Ovary (tissue), 3 donors: ENCODE results near the gene ZSWIM8.
"Not testable (repeated sequence)": the region's sequence is repeated elsewhere in the genome, so short reads cannot be mapped to it uniquely, and the experiment has no call there.

Experiments
- POLR2A ChIP-seq: fragments of 450-650 bp; IDR thresholded peaks from one replicate; pipeline ENCODE4 v1.6.1; 2017; ENCODE audit warnings: antibody characterized with exemption, mild to moderate bottlenecking, moderate library complexity
- TF ChIP-seq, protein P1 (sequence below), 3 donors: fragments of 450-650 bp in 2 of 3; fragments of 200-600 bp in 1 of 3; IDR thresholded peaks; one replicate each; pipeline versions ENCODE4 v1.5.1 to v1.8.0; 2016 to 2022; ENCODE audit warnings: antibody characterized with exemption in 3 of 3, mild to moderate bottlenecking in 1 of 3
- donor health status: DM: no; HTN: no; CAD: no.

DNA sequence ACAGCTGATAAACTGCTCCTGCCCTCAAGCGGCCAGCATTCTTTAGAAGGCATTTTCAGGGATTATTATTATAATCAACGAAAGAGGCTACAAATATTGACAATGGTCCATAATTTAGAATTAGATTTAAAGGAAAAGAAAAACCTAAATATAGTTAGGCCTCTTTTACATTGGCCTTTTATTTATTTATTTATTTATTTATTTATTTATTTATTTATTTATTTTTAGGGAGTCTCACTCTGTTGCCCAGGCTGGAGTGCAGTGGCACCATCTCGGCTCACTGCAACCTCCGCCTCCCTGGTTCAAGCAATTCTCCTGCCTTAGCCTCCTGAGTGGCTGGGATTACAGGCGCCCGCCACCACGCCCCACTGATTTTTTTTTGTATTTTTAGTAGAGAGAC lies 43.7 kb downstream of the ZSWIM8 start:
- TF ChIP-seq, protein P1, sequence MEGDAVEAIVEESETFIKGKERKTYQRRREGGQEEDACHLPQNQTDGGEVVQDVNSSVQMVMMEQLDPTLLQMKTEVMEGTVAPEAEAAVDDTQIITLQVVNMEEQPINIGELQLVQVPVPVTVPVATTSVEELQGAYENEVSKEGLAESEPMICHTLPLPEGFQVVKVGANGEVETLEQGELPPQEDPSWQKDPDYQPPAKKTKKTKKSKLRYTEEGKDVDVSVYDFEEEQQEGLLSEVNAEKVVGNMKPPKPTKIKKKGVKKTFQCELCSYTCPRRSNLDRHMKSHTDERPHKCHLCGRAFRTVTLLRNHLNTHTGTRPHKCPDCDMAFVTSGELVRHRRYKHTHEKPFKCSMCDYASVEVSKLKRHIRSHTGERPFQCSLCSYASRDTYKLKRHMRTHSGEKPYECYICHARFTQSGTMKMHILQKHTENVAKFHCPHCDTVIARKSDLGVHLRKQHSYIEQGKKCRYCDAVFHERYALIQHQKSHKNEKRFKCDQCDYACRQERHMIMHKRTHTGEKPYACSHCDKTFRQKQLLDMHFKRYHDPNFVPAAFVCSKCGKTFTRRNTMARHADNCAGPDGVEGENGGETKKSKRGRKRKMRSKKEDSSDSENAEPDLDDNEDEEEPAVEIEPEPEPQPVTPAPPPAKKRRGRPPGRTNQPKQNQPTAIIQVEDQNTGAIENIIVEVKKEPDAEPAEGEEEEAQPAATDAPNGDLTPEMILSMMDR (IDR thresholded peaks at IDR 0.05) = not testable (repeated sequence)
- not testable (repeated sequence) for TF ChIP-seq POLR2A
